ENCODE data around the gene BEST2. TPM values are rescaled to one million over a fixed set of nuclear protein-coding genes. Genes with fewer than 3 reads are reported as not detected.

The BEST2 gene
- total RNA-seq, 1 donor from 2014 or later: not detected

DNA sequence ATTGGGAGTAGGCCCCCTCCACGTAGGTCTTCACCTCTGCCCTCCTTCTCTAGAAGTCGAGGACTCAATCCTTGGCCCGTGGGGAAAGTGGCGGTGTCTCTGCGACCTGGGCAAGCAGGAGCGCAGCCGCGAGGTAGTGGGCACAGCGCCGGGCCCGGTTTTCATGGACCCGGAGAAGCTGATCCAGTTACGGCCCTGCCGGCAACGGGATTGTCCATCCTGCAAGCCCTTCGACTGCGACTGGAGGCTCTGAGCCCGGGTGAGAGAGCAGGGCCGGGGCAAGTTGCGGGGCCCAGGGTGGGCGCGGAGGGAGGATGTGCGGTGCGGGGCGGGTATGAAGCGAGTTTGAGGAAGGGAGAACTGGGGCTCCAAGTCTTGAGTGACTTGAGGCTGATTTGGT lies 52.5 kb downstream of the BEST2 start:
- H3K36me3 Mint-ChIP-seq (ENCODE audit: unreplicated experiment): no peaks in the 10 kb centered on the region
- H3K27ac Mint-ChIP-seq (ENCODE audit: unreplicated experiment): no peak overlapping the region
- no peak overlapping the region for H3K4me3 Mint-ChIP-seq (ENCODE audit: unreplicated experiment)
- TF ChIP-seq, protein P1, sequence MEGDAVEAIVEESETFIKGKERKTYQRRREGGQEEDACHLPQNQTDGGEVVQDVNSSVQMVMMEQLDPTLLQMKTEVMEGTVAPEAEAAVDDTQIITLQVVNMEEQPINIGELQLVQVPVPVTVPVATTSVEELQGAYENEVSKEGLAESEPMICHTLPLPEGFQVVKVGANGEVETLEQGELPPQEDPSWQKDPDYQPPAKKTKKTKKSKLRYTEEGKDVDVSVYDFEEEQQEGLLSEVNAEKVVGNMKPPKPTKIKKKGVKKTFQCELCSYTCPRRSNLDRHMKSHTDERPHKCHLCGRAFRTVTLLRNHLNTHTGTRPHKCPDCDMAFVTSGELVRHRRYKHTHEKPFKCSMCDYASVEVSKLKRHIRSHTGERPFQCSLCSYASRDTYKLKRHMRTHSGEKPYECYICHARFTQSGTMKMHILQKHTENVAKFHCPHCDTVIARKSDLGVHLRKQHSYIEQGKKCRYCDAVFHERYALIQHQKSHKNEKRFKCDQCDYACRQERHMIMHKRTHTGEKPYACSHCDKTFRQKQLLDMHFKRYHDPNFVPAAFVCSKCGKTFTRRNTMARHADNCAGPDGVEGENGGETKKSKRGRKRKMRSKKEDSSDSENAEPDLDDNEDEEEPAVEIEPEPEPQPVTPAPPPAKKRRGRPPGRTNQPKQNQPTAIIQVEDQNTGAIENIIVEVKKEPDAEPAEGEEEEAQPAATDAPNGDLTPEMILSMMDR (IDR thresholded peaks at IDR 0.05; ENCODE audit: partially characterized antibody, unreplicated experiment): no peak
- peaks cover 17% of the 10 kb centered on the region for H3K27me3 Mint-ChIP-seq (ENCODE audit: unreplicated experiment)
- peaks cover 17% of the 10 kb centered on the region for H3K4me1 Mint-ChIP-seq (ENCODE audit: low read depth, unreplicated experiment)
- DNase-seq: no peak
- H3K9me3 Mint-ChIP-seq (ENCODE audit: unreplicated experiment): peaks cover 21% of the 10 kb centered on the region

DNA sequence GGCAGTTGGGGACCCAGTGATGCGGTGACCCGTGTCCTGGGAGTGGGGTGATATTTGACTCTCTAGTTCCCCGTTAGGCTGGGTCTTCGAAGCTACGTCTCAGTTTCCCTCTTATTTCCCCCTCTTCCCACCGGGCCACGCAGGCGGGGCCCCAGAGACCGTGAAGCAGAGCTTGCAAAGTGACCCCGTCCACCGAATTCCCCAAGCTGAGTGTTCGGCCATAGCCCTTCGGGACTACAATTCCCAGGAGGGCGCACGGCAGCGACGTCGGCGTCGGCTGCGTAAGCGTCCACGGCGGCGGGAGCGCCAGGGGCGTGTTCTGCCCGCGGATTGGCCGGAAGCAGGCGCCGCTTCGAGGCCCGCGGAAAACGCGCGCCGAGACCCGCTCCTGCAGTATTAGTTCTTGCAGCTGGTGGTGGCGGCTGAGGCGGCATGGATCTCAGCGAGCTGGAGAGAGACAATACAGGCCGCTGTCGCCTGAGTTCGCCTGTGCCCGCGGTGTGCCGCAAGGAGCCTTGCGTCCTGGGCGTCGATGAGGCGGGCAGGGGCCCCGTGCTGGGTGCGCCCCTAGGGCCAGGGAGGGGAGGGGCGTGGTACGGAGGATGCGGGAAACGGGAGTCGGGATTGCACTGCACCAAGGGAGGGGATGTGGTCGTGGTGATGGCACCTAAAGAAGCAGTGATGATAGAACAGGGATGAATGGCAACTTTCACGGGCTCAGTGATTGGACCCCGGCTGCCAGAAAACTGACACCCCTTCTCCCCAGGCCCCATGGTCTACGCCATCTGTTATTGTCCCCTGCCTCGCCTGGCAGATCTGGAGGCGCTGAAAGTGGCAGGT lies 54.9 kb downstream of the BEST2 start, which contains the start of gene RNASEH2A:
RNASEH2A (plus strand) TSS at position 343 of the 840 bp plus-strand sequence; CDS start at position 433, 90 bp downstream.
- TF ChIP-seq, protein P1 (IDR thresholded peaks at IDR 0.05; ENCODE audit: partially characterized antibody, unreplicated experiment): no peak
- Mint-ChIP-seq H3K4me3 (ENCODE audit: unreplicated experiment) (peak within 1 kb of the TSS; percentile 92), H3K4me1 (ENCODE audit: low read depth, unreplicated experiment) (peaks cover 12% of the 10 kb centered on the region), H3K9me3 (ENCODE audit: unreplicated experiment) (peaks cover 16% of the 10 kb centered on the region), H3K27me3 (ENCODE audit: unreplicated experiment) (peaks cover 10% of the 10 kb centered on the region), H3K36me3 (ENCODE audit: unreplicated experiment) (no peaks in the 10 kb centered on the region), H3K27ac (ENCODE audit: unreplicated experiment) (peak within 1 kb of the TSS; percentile 80)
- peak; percentile 91 for DNase-seq

Small RNAs within 50 kb of the gene (microRNA-seq; reads per million reads assigned to microRNA genes)
- gene MIR5684 (ENCODE audit: unreplicated experiment): not detected

Other genes with a start within 250 kb of the BEST2 start
- 11.2 TPM for gene ZNF564, start 200.3 kb upstream of the BEST2 start, total RNA-seq (ENCODE audit: unreplicated experiment)
- gene ZNF490, start 141.0 kb upstream of the BEST2 start, total RNA-seq (ENCODE audit: unreplicated experiment): 8.0 TPM
- 27.6 TPM for gene ZNF791, start 140.9 kb upstream of the BEST2 start, total RNA-seq (ENCODE audit: unreplicated experiment)
- 72.2 TPM for gene MAN2B1, start 85.0 kb upstream of the BEST2 start, total RNA-seq (ENCODE audit: unreplicated experiment)
- gene WDR83, start 85.0 kb upstream of the BEST2 start, total RNA-seq (ENCODE audit: unreplicated experiment): 16.3 TPM
- gene DHPS, start 69.9 kb upstream of the BEST2 start, total RNA-seq (ENCODE audit: unreplicated experiment): 116 TPM
- gene GNG14, start 63.8 kb upstream of the BEST2 start, total RNA-seq (ENCODE audit: unreplicated experiment): not detected
- 7.4 TPM for gene FBXW9, start 55.2 kb upstream of the BEST2 start, total RNA-seq (ENCODE audit: unreplicated experiment)
- gene TNPO2, start 27.9 kb upstream of the BEST2 start, total RNA-seq (ENCODE audit: unreplicated experiment): 135 TPM
- 204 TPM for gene TRIR, start 17.1 kb upstream of the BEST2 start, total RNA-seq (ENCODE audit: unreplicated experiment)
- 49.3 TPM for gene GET3, start 14.3 kb upstream of the BEST2 start, total RNA-seq (ENCODE audit: unreplicated experiment)
- 40.1 TPM for gene HOOK2, start 23.8 kb downstream of the BEST2 start, total RNA-seq (ENCODE audit: unreplicated experiment)
- 24.9 TPM for gene JUNB, start 39.7 kb downstream of the BEST2 start, total RNA-seq (ENCODE audit: unreplicated experiment)
- gene PRDX2, start 50.0 kb downstream of the BEST2 start, total RNA-seq (ENCODE audit: unreplicated experiment): 671 TPM
- 14.4 TPM for gene THSD8, start 50.3 kb downstream of the BEST2 start, total RNA-seq (ENCODE audit: unreplicated experiment)
- 16.7 TPM for gene RNASEH2A, start 54.8 kb downstream of the BEST2 start, total RNA-seq (ENCODE audit: unreplicated experiment)
- gene RTBDN, start 82.8 kb downstream of the BEST2 start, total RNA-seq (ENCODE audit: unreplicated experiment): 4.8 TPM
- 230 TPM for gene MAST1, start 86.7 kb downstream of the BEST2 start, total RNA-seq (ENCODE audit: unreplicated experiment)
- 7.9 TPM for gene DNASE2, start 129.7 kb downstream of the BEST2 start, total RNA-seq (ENCODE audit: unreplicated experiment)
- gene KLF1, start 135.4 kb downstream of the BEST2 start, total RNA-seq (ENCODE audit: unreplicated experiment): not detected
- 34.2 TPM for gene GCDH, start 139.4 kb downstream of the BEST2 start, total RNA-seq (ENCODE audit: unreplicated experiment)
- gene SYCE2, start 167.5 kb downstream of the BEST2 start, total RNA-seq (ENCODE audit: unreplicated experiment): 0.59 TPM
- 71.6 TPM for gene FARSA, start 181.9 kb downstream of the BEST2 start, total RNA-seq (ENCODE audit: unreplicated experiment)
- 543 TPM for gene CALR, start 186.8 kb downstream of the BEST2 start, total RNA-seq (ENCODE audit: unreplicated experiment)
- gene RAD23A, start 194.1 kb downstream of the BEST2 start, total RNA-seq (ENCODE audit: unreplicated experiment): 62.1 TPM
- 28.8 TPM for gene GADD45GIP1, start 205.4 kb downstream of the BEST2 start, total RNA-seq (ENCODE audit: unreplicated experiment)
- 0.44 TPM for gene DAND5, start 217.8 kb downstream of the BEST2 start, total RNA-seq (ENCODE audit: unreplicated experiment)
- gene NFIX, start 243.7 kb downstream of the BEST2 start, total RNA-seq (ENCODE audit: unreplicated experiment): 2.4 TPM

Measured in glutamatergic neuron (in vitro differentiated cells).